SIG-M5 treated with dmso at 0.1 percent for 504 hours (cell line): ENCODE results near the gene FADS3.

ENCODE experiments used
- DNase-seq: peaks from one replicate; lab custom pipeline; 2025; ENCODE audit not compliant: unreplicated experiment; lab: John Stamatoyannopoulos, UW

The FADS3 gene

DNA sequence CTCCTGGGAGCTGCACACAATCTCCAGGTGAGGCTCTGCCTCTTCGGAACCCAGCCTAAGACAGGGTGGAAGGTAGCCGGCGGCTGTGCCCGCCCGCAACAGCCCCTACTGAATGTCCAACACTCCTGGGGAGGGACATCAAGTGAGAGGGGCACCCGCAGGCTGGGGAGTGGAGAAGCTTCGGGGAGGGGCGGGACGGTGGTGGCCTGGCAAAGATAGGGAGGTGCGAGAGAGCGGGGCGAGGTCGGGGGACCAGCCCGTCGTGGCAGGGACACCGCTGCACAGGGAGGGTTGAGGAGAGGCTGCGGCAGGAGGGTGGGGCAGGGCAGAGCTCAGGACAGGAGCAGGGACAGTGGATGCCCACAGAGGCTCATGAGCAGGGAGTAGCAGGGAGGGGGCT lies 8.9 kb upstream of the FADS3 start:
- no peak for DNase-seq

DNA sequence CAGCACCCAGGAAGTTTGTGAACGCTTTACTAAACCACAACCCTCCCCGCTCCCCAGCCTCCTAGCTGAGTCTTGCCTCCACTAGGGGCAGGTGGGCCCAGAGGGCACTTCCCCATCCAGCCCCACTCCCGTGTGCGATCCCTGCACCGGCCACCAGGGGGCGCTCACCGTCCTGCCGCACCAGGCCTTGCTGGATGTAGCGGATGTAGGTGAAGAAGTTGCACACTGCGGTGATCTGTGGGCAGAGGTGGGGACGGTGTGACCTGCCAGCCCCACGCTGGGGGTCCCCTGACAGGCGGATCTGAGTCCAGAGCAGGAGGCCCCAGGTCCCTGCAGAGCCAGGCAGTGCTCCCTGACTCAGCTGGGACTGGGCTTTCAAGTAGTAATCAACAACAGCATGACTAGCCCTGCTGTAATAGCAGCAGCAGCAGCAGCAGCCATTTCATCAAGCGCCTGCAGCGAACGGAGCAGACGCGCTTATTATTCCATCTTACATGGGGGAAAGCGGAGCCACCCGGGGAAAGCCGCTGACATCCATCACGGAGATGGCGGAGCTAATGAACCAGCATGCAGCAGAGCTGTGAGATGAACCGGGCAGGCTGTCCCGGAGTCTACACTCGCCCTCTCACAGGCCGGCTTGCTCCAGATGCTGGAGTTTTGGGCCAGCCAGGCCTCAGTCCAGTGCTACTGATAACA lies 7.9 kb upstream of the FADS3 start:
- peak; percentile 74 for DNase-seq

DNA sequence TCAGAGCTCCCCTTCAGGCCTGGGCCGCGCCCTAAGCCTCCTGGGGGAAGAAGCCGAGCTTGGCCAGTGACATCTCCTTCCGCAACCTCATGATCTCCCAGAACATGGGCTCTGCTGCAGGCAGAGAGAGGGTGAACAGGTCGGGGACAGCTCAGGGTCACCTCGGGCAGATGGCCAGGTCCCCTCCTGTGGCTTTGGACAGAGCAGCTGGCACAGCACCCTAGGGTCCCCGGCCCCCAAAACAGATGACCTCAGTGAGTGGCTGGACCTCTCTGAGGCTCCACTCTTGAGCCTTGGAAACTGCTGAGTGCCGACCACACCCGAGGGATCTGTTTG lies 6.9 kb upstream of the FADS3 start:
- DNase-seq = no peak

DNA sequence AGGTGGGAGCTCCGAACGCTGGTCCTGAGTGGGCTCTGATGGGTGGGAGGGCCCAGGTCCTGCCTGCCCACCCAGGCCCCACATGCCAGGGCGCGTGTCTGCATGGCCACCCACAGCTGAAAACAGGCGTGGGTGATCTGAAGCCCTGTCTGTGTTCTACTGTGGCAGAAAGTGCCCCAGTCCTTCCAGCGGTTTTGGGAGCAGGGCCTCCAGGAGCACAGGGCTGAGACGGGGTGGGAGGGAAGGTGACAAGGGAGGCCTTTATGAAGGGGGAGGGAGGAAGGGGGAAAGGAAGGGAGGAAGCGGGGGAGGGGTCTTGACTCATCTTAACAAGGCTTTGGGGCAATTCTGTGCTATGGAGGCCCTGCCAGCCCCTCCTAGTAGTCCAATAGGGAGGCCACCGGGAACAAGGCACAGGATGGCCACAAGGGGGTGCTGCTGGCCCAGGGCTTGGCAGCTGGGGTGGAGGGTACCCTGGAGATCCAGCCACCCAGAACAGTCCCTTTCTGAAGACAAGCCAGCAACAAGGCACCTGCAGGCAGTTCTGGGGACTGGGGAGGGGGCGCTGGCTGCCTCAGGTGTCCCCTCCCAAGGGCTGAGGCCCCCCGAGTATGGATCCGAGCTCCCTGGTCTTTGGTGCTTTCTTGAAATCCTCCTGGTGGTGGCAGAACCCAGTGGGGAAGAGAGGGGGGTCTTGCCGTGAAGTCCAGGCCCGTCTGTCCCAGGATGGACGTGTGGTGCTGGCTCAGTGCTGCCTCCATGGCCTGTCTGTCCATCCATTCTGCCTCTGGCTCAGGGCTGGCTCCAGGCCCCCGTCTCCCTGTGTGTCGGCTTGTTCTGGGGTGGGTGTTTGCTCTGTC lies 6.3 kb upstream of the FADS3 start:
- peak; percentile 60 for DNase-seq

DNA sequence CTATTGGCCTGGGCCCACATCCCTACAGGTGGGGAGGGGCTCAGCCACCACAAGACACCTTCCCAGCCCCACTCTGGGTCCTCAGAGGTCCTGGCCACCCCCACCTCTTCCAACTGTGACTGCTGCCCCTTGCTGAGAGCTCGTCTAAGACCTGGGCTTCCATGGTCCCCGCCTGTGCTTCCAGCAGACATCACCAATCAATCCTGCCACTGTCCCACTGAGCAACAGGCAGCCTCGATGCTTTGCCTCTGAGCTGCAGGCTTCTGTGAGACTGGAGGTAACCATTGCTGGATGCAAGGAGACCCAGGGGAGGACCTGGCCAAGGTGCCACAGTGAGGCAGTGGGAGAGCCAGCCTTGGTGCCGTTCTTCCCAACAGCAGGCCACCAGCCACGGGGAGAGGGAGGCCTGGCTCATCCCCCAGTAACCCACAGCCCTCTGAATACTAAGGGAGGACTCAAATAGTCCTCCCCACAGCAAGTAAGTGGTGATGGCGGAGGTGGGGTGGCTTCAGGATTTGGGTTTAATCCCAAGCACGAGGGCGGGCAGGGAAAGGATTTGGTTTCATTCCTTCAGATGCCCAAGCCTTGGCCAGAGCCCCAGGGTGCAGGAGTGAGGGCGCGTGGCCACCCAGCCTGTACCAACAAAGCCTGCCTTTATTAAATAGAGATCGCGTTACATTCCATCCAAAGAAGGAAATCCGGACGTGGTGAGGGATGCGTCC lies 5.5 kb upstream of the FADS3 start:
- DNase-seq = no peak

DNA sequence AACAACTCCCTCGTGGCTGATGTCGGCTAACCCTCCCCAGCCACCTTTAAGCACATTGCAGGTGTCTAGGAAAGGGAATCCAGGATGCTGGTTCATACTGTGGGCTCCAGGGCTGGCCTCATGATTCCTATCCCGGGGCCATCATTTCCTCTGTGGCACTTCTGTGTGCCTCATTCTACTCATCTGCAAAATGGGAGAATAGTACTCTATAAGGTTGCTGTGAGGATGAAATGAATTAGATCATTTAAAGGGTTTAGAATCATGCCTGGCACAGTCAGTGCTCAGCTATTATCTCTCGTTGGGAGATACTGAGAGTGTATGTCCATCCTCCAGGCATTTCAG lies 4.3 kb upstream of the FADS3 start:
- DNase-seq = no peak

DNA sequence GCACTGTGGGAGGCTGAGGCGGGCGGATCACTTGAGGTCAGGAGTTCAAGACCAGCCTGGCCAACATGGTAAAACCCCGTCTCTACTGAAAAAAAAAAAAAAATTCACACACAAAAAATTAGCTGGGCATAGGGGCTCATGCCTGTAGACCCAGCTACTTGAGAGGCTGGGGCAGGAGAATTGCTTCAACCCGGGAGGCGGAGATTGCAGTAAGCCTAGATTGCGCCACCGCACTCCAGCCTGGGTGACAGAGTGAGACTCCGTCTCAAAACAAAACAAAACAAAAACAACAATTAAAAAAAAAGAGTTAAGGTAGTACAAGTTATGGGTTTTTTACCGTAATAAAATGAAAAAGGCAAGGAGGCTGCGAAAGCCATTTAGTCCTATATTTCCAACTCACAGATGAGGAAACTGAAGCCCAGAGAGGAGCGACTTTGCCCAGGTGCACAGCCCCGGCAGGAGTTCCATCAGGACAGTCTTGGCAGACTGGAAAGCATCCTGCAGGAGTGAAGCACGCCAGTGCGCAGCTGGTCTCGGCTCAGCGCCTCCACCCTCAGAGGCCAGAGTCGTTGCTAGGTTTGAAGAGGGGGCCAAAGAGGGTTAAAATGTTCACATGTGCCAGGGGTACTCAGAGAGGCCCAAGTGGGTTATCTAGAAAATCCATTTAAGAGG lies 3.8 kb upstream of the FADS3 start:
- DNase-seq = no peak

DNA sequence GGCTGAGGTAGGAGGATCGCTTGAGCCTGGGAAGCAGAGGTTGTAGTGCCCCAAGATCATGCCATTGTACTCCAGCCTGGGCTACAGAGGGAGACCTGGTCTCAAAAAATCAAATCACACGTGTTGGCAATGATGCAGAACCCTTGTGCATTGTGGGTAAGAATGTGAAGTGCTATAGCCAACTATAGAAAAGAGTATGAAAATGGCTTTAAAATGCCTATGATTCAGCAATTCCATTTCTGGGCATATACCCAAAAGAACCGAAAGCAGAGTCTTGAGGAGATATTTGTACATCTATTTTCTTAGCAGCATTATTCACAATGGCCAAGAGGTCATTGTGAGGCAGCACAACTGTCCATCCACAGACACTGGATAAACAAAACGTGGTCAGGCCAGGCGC lies 2.6 kb upstream of the FADS3 start:
- DNase-seq = no peak

DNA sequence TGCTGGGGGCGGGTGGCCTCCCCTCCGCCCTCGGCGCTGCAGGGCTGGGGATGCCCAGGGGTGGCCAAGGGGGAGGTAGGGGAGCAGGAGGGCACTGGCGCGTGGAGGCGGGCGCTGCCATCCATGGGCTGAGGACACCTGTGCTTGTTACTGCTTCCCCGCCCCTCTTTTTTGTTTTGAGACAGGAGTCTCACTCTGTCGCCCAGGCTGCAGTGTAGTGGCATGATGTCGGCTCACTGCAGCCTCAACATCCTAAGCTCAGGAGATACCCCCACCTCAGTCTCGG lies 683 bp upstream of the FADS3 start:
- no peak for DNase-seq

DNA sequence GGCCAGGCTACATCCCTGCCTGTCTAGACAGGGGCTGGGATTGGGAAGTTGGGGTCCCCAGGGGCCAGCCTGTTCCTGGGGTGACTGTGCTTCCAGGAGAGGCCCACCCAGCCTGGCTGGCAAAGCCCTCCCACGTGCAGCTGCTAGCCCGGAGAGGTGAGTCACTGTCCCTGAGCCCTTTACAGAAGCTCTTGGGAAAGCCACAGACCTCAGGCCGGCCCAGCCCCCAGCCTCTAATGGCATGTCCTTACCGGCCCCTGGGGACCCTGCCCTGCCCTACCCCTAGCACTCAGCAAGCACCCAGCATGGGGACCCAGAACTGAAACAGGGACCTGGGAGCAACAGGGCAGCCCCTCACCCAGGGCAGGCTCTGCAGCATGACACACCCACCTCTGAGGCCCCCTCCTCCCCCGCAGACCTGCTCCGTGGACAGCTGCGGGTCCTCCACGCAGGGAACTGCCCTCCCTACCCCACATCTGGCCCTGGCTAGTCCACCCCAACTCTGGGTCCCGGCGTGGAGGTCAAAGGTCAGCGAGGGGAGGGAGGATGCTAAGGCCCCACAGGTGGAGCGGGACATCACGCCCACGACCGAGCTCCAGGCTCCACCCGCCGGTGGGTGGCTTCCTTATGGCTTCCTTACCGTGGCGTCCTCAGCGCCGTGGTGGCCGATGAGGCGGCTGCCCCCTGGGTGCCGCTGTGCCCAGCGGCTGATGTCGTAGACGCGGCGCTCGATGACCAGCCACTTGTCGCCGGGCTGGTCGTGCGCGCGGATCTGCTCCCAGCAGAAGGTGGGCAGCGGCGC lies 615 bp downstream of the FADS3 start:
- DNase-seq = no peak

DNA sequence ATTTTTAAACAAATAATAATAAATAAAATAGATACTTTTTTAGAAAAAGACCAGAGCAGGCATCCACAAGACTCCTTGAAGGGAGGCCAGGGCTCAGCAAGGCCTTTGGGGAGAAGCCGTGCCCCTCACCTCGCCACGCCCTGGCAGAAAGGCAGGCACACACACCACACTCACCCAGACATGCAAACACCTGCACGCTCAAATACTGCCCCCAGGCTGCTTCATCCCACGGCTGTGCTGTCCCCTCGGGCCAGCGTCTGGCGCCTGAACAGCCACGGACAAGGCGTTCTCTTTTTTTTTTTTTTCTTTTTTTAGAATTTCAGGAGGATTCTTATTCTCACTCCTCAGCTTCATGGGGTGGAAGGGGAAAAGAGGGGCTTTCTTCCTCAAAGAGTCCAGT lies 1.5 kb downstream of the FADS3 start:
- DNase-seq = no peak

DNA sequence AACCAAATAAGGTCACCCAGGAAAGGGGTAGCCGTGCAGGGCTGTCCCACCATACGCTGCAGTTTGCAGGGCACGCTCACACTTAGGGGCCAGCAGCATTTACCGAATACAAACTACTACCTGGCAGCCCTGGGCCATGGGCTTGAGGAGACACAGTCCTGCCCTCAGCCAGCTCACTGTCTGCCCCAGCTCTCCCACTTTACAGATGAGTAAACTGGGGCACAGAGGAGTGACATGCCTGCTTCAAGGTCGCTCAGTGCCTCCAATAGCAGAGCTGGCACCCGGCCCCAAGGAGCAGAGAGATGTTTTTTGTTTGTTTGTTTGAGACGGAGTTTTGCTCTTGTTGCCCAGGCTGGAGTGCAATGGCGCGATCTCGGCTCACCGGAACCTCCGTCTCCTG lies 2.8 kb downstream of the FADS3 start:
- no peak for DNase-seq

DNA sequence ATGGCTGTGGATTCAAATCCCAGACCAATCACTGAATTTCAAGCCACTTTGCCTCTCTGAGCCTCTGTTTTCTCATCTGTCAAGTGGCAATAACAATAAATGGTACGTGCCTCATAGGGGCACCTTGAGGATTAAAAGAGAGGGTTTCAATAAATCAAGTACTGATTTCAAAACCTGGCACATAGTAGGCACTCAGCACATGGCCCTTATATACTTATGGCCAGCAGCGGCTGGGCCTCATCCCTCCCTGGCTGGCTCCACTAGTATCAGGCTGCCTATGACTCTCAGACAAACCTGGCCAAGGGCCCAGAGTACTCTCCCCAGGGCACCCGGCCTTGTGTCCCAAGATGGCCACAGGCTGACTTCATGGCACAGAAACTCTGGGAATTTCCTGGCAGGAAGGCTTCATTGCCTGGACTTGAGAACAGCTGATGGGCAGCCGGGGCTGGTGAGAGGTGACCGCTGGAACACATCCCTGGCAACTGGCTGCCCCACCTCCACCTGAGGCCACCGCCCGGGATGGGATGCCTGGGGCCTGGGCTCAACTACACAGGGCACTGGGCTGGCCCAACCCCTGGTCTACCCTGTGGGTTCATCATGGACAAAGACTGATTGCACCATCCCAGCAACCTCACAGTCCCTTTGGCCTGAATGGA lies 3.4 kb downstream of the FADS3 start:
- no peak for DNase-seq

DNA sequence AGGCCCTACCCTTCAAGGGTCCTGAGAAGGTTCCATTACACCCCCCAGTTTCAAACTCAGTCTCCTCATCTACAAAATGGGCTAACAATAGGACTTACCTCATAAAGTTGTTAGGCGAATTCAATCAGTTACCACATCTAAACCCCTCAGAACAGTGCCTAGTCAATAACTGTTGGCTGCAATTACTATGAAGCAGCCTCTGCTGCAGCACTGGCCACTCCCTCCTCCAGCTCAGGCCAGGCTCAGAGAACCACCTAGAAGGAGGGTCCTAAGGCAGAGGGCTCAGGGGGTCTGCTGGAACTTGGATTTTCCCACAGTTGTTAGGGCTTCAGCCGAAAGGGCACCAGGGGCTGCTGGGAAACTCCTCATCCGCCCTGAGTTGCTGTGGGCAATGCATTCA lies 4.7 kb downstream of the FADS3 start:
- no peak for DNase-seq

DNA sequence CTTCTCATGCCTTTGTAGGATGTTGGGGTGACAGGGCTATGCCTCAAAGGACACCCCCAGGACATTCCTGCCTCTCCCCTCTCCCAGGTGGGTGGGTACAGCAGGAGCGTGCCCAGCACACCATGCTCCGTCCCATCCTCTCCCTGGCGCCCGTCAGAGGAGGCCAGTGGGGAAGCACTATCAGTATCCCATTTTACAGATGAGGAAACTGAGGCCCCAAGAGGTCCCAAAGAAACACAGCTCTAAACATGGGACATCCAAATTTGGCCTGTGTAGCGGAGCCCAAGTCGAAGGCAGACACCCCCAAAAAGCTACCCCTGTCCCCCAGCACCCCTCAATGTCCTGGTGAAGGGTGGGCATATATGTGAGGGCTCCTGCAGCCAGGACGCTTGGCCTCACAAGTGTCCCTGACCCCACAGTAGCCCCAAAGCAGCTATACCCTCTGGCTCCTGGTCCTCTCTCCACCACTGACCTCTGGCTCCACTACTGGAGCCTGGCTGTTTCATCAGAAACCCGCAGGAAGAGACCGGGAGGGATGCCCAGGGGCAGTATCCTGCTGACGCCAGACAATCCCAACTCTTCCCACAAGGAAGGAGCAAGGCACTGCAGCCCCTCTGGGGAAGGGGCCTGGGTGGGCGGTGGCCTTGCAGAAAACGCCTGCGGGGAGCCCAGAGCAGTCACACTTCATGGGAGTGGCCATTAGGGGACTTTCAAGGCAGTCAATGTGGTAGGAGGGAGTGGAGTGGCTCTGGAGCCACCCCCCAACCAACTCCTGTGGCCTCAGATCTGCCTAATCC lies 5.4 kb downstream of the FADS3 start:
- no peak for DNase-seq

DNA sequence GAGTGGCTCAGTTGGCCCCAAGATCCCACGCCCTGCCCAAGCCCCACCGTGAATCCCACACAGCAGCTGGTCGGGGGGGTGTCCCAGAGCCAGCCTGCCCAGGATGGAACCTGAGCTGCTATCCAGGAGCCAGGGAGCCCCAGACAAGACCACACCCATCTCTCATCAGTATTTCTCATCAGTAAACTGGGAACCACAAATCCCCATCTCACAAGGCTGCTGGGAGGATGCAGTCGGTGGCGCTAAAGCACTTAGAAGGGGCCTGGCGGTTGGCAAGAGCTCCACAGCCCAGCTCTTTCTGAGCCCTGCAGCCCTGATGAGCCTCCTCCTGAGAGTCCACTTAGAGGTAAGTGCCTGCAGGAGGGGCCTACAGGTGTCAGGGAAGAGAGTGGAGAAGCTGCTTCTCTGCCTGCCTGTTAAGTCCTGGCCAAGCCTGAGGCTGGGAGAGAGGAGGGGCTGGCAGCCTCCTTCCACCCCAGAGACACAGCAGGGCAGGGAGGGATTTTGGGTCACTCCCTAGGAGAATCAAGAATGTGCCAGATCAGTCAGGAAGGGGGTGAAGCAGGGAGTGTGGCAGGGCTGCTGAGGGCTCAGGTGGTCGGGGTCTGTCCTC lies 6.1 kb downstream of the FADS3 start:
- no peak for DNase-seq

DNA sequence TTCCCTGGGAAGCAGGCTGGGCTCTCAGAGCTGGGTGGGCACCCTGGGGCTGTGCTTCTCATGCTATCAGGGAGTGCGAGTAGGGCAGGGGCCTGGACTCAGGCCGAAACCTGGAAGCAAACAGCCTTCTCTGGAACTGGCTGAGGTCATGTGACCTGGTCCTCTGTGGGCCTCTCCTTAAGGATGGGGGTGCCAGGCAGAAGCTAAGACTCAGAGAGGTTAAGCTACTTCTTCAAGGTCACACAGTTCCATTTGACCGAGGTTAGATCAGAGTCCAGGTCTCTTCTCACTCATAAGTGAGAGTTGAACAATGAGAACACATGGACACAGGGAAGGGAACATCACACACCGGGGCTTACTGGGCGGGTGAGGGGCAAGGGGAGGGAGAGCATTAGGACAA lies 7.4 kb downstream of the FADS3 start:
- no peak for DNase-seq

DNA sequence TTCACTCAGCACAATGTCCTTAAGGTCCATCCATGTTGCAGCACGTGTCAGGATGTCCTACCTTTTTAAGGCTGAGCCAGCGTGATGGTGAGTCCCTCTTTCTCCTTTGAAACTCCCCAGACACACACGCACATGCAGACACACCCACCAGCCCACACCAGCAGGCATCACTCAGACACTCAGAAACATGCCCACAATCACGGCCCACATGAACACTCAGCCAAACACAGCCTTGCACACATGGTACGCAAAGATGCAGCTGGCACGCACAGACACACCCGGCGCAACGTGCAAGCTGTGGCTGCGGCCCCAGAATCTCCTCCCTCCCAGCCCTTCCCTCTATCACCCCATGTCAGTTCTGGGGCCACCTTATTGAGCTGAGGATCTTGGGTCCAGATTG lies 8.0 kb downstream of the FADS3 start:
- DNase-seq = no peak

DNA sequence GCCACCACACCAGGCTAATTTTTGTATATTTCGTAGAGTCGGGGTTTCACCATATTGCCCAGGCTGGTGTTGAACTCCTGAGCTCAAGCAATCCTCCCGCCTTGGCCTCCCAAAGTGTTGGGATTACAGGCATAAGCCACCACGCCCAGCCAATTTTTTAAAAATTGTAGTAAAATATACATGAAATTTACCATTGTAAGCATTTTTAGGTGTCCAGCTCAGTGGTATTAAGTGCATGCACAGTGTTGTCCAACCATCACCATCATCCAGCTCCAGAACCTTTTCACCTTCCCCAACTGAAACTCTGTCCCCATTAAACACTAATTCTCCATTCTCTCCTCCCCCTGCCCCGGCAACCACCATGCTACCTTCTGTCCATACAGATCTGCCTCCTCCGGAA lies 8.5 kb downstream of the FADS3 start:
- no peak for DNase-seq
